Activated T-cell treated with anti-CD3 and anti-CD28 coated beads for 48 hours (primary cell): ENCODE data around the gene HOXC4.
"Not testable (repeated sequence)": the region's sequence is repeated elsewhere in the genome, so short reads cannot be mapped to it uniquely, and the experiment has no call there.

Experiments used
- DNase-seq: peaks from one replicate; pipeline ENCODE4 v3.0.0-alpha.2; 2020; ENCODE audit warnings: low read depth

The HOXC4 gene

GRCh38 chr12:54092943-54093342 lies 39.3 kb downstream of the HOXC4 start:
- not testable (repeated sequence) for DNase-seq

- DNase-seq, result not testable (repeated sequence)
These were observed 42.3 kb downstream of the HOXC4 start for GRCh38 chr12:54095928-54096327.

GRCh38 chr12:54098644-54099043 lies 45.0 kb downstream of the HOXC4 start:
- not testable (repeated sequence) for DNase-seq

GRCh38 chr12:54100588-54100987 lies 47.0 kb downstream of the HOXC4 start:
- DNase-seq, result not testable (repeated sequence)

GRCh38 chr12:54102223-54102622 lies 48.6 kb downstream of the HOXC4 start:
- not testable (repeated sequence) for DNase-seq

- not testable (repeated sequence) for DNase-seq
These were observed 50.2 kb downstream of the HOXC4 start for GRCh38 chr12:54103827-54104226.
